HUES64 (cell line): ENCODE data around the gene MYADML2.
"Not testable (repeated sequence)": the region's sequence is repeated elsewhere in the genome, so short reads cannot be mapped to it uniquely, and the experiment has no call there.

ENCODE experiments used
- H3K27ac ChIP-seq: 2 replicates; pipeline ENCODE4 v1.7.0; 2013; ENCODE audit warnings: low read depth, low read length, inconsistent platforms
- H3K27me3 ChIP-seq: 2 replicates; pipeline ENCODE4 v1.6.1; 2013; ENCODE audit warnings: mild to moderate bottlenecking, low read length; ENCODE audit not compliant: insufficient read depth
- H3K36me3 ChIP-seq: 2 replicates; pipeline ENCODE4 v1.6.1; 2013; ENCODE audit warnings: mild to moderate bottlenecking, low read length; ENCODE audit not compliant: insufficient read depth
- H3K4me1 ChIP-seq: 2 replicates; pipeline ENCODE4 v1.6.1; 2013; ENCODE audit warnings: mild to moderate bottlenecking, low read length, moderate library complexity; ENCODE audit not compliant: insufficient read depth
- H3K4me3 ChIP-seq: 2 replicates; pipeline ENCODE4 v1.5.1; 2013; ENCODE audit warnings: mild to moderate bottlenecking, low read length, moderate library complexity
- H3K9ac ChIP-seq: 2 replicates; pipeline ENCODE4 v1.6.1; 2013; ENCODE audit warnings: mild to moderate bottlenecking, low read depth, low read length
- H3K9me3 ChIP-seq: 2 replicates; pipeline ENCODE4 v1.6.1; 2013; ENCODE audit warnings: low read depth, low read length; ENCODE audit not compliant: insufficient read depth
- WGBS: fragments of 150-250, 120-280 bp; methylation state at CpG from one replicate; pipeline ENCODE4 v1.1.7; 2013; ENCODE audit warnings: missing lambda C conversion rate; 5-methylcytosine and 5-hydroxymethylcytosine counted together

MYADML2 gene

DNA sequence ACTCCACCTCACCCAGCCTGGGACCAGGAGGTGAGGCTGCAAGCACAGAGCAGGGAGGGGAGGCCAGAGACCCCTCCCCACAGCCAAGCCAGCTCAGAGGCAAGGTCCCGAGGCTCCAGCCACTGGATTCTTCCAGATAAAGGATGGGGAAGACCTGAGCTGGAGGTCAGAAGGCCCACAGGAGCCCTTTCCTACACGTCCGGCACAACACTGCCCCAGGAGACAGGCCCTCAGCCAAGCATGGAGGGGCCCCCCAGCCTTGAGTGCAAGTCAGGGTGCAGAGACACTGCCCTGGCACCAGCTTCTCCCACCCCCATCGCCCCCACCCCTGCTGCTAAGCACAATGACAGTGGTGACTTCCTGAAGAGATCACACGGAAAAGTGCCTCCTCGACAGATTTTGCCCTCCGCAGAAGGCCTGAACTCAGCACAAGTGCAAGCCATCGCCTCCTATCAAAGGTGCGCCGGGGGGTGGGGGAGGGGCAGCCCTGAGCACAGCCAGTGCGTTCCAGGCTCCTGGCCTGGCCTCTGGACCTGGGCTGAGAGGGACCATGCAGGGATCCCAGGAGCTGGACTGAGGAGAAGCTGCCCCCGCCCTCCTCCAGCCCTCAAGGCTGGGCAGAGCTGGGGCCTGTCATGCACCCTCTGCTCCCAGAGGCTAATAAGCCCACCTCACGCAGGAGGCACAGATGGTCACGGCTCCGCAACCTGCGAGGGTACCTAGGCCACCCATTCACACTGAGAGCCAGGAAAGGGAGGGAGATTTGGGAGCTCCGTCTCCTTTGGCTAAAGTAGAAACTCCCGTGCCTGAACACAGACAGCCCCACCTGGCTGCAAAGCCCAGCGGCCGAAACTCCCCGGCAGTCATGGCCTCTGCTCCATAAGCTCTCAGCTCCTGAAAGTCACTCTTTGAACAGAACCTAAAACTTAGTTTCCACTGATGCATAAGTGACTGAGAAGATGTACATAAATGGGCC is 22.2 kb downstream of the MYADML2 start:
- peaks cover 30% of the 10 kb centered on the region for H3K36me3 ChIP-seq
- peaks cover 26% of the 10 kb centered on the region for H3K4me1 ChIP-seq
- peaks cover 16% of the 10 kb centered on the region for H3K27me3 ChIP-seq
- WGBS = 48% methylated on average over 21 of the region's 21 CpGs
- peak overlapping the region; percentile 82 for H3K9ac ChIP-seq
- peak overlapping the region; percentile 42 for H3K4me3 ChIP-seq
- H3K27ac ChIP-seq = peak overlapping the region; percentile 96
- no peaks in the 10 kb centered on the region for H3K9me3 ChIP-seq

GRCh38 chr17:81923302-81924260 is 23.5 kb downstream of the MYADML2 start:
- Histone ChIP-seq H3K4me1 (peaks cover 26% of the 10 kb centered on the region), H3K9me3 (no peaks in the 10 kb centered on the region), H3K36me3 (peaks cover 38% of the 10 kb centered on the region), H3K4me3 (peak overlapping the region; percentile 42), H3K9ac (peak overlapping the region; percentile 82), H3K27ac (peak overlapping the region; percentile 96), H3K27me3 (peaks cover 5% of the 10 kb centered on the region)
- 19% methylated on average over 32 of the region's 32 CpGs for WGBS

- H3K4me3 ChIP-seq = peak overlapping the region; percentile 42
- 89% methylated on average over 56 of the region's 58 CpGs for WGBS
These were observed 24.3 kb downstream of the MYADML2 start for GRCh38 chr17:81922566-81923301.

GRCh38 chr17:81921996-81922565 is 25.0 kb downstream of the MYADML2 start:
- H3K36me3 ChIP-seq = peaks cover 38% of the 10 kb centered on the region
- H3K27me3 ChIP-seq = no peaks in the 10 kb centered on the region
- H3K4me3 ChIP-seq = no peak overlapping the region
- peaks cover 28% of the 10 kb centered on the region for H3K4me1 ChIP-seq
- no peaks in the 10 kb centered on the region for H3K9me3 ChIP-seq
- H3K27ac ChIP-seq = no peak overlapping the region
- no peak overlapping the region for H3K9ac ChIP-seq
- WGBS = 96% methylated on average over 23 of the region's 23 CpGs

More at GRCh38 chr17:81922566-81923301, 24.3 kb downstream of the MYADML2 start:
- Histone ChIP-seq H3K9me3 (no peaks in the 10 kb centered on the region), H3K36me3 (peaks cover 38% of the 10 kb centered on the region), H3K27ac (peak overlapping the region; percentile 96), H3K4me1 (peaks cover 26% of the 10 kb centered on the region), H3K27me3 (no peaks in the 10 kb centered on the region), H3K9ac (peak overlapping the region; percentile 82; the same call in 1 of the 2 replicates)

- peaks cover 38% of the 10 kb centered on the region for H3K36me3 ChIP-seq
- H3K9me3 ChIP-seq = no peaks in the 10 kb centered on the region
- H3K9ac ChIP-seq = no peak overlapping the region
- H3K4me3 ChIP-seq = no peak overlapping the region
- H3K27me3 ChIP-seq = no peaks in the 10 kb centered on the region
- WGBS = 100% methylated on average over 1 of the region's 3 CpGs
- H3K4me1 ChIP-seq = peaks cover 33% of the 10 kb centered on the region
- H3K27ac ChIP-seq = no peak overlapping the region
These were observed 25.5 kb downstream of the MYADML2 start for GRCh38 chr17:81921537-81921862.

- Histone ChIP-seq H3K36me3 (peaks cover 40% of the 10 kb centered on the region), H3K9me3 (no peaks in the 10 kb centered on the region), H3K27me3 (no peaks in the 10 kb centered on the region), H3K27ac (no peak overlapping the region), H3K4me3 (no peak overlapping the region), H3K9ac (no peak overlapping the region), H3K4me1 (peaks cover 29% of the 10 kb centered on the region)
- WGBS = 95% methylated on average over 33 of the region's 33 CpGs
These were observed 26.2 kb downstream of the MYADML2 start for GRCh38 chr17:81920612-81921536.

DNA sequence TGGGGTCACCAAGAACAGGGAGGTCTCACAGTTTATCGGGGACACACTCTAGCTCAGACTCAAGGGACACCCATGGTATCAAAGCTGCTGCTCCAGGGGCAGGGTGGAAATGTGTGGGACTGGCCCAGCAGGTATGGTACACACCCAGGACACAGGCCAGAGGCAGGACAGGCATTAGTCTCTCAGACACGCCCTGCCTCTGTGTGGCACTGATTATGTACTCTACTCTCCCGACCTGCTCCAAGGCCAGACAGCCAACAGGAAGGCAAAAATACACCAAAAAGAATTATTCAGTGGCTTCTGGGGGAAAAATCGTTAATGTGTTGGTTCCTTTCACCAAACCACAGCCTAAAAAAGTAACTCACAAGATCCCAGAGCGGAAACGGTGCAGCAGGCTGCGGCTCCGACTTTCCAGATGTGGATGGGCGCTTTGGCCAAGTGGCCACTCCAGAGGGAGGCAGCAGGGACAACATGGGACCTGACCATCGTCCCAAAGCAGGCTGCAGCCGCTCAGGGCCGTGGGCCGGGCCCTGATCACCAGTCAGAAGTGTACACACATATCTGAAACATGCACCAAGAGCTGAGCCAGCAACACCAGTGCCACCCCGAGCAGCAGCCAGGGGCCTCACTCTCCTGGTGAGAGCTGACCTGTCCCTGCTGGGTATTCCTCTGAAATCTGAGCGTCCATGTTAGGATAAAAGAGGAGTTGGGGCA is 28.0 kb downstream of the MYADML2 start:
- Histone ChIP-seq H3K9ac (no peak overlapping the region), H3K27me3 (no peaks in the 10 kb centered on the region), H3K36me3 (peaks cover 59% of the 10 kb centered on the region), H3K4me3 (no peak overlapping the region), H3K4me1 (peaks cover 15% of the 10 kb centered on the region), H3K9me3 (no peaks in the 10 kb centered on the region), H3K27ac (no peak overlapping the region)
- 90% methylated on average over 15 of the region's 15 CpGs for WGBS

DNA sequence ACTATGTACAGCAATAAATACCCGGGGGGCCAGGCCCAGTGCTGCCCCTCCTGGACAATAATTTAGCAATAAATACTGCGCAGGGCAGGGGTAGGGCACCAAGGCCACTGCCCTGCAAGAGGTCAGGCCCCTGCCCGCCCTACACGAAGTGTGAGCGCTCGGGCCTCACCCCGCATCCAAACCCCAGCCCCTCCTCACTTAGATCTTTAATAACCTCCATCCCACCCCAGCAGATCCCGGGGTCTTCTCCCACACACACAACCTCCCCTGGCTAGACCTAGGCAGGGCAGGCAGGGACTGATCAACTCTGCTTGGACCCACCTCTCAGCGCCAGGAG is 28.7 kb downstream of the MYADML2 start:
- H3K9me3 ChIP-seq, H3K27ac ChIP-seq, H3K4me1 ChIP-seq, H3K9ac ChIP-seq, H3K27me3 ChIP-seq: not testable (repeated sequence)
- peaks cover 66% of the 10 kb centered on the region for H3K36me3 ChIP-seq
- peak overlapping the region; percentile 87 for H3K4me3 ChIP-seq
- WGBS = 42% methylated on average over 9 of the region's 9 CpGs

- peak within 1 kb of the TSS; percentile 87 for H3K4me3 ChIP-seq
- whole genome bisulfite sequencing = under 1% methylated on average over 88 of the region's 94 CpGs
- peak within 1 kb of the TSS; percentile 81 for H3K9ac ChIP-seq
- H3K4me1 ChIP-seq = peaks cover 6% of the 10 kb centered on the region; the same call in 1 of the 2 replicates
- H3K27me3 ChIP-seq = no peaks in the 10 kb centered on the region
- no peaks in the 10 kb centered on the region for H3K9me3 ChIP-seq
- H3K36me3 ChIP-seq = peaks cover 71% of the 10 kb centered on the region
- peak within 1 kb of the TSS; percentile 60; the same call in 1 of the 2 replicates for H3K27ac ChIP-seq
These were observed 29.3 kb downstream of the MYADML2 start, which contains the start of gene SIRT7 for GRCh38 chr17:81917565-81918332. TSS of gene SIRT7 (minus strand) at chr17:81918176. CDS start at chr17:81918131, 45 bp downstream.
